Gastroesophageal sphincter (tissue), 4 donors: ENCODE results near the gene PRAMEF12. TPM values are rescaled to one million over a fixed set of nuclear protein-coding genes. Genes with fewer than 3 reads are reported as not detected.

Experiments used
- ATAC-seq: fragments of 150-250 bp; one replicate; pipeline ENCODE4 v1.9.1; 2016; ENCODE audit warnings: mild to moderate bottlenecking, moderate library complexity
- H3K27ac ChIP-seq, 4 donors: fragments of 200-600 bp; sonication (generic) in 3 of 4; 1 replicate in 3 of 4; 2 replicates in 1 of 4; pipeline ENCODE4 v1.5.1; 2016 to 2019
- H3K27me3 ChIP-seq: fragments of 200-600 bp; sonication (generic); one replicate; pipeline ENCODE4 v1.5.1; 2019
- H3K36me3 ChIP-seq, 2 donors: fragments of 200-600 bp; sonication (generic); one replicate each; pipeline ENCODE4 v1.5.1; 2019; ENCODE audit warnings: control low read depth in 1 of 2
- H3K4me1 ChIP-seq, 3 donors: fragments of 200-600 bp; sonication (generic); 1 replicate in 2 of 3; 2 replicates in 1 of 3; pipeline ENCODE4 v1.5.1; 2016 to 2019; ENCODE audit warnings: control low read depth in 2 of 3
- H3K4me3 ChIP-seq, 2 donors: fragments of 200-600 bp; sonication (generic); one replicate each; pipeline ENCODE4 v1.5.1; 2019; ENCODE audit warnings: mild to moderate bottlenecking in 1 of 2, moderate library complexity in 1 of 2
- H3K9me3 ChIP-seq, 3 donors: fragments of 200-600 bp; sonication (generic); one replicate each; pipeline ENCODE4 v1.5.1; 2017 to 2019; ENCODE audit warnings: control low read depth in 2 of 3
- EP300 ChIP-seq: sonication (generic); formaldehyde crosslinking; IDR thresholded peaks from one replicate; pipeline ENCODE4 v1.6.1; 2017; ENCODE audit warnings: antibody characterized with exemption, mild to moderate bottlenecking
- POLR2A ChIP-seq, 2 donors: fragments of 450-650 bp; IDR thresholded peaks; one replicate each; pipeline ENCODE4 v1.6.1; 2017; ENCODE audit warnings: antibody characterized with exemption in 2 of 2, mild to moderate bottlenecking in 2 of 2, moderate library complexity in 1 of 2
- POLR2AphosphoS5 ChIP-seq: sonication (generic); formaldehyde crosslinking; IDR thresholded peaks from one replicate; pipeline ENCODE4 v1.6.1; 2017; ENCODE audit warnings: antibody characterized with exemption
- WGBS, 2 donors: methylation state at CpG; one replicate each; pipeline ENCODE4 v1.1.5; 2018; ENCODE audit warnings: low coverage in 1 of 2; 5-methylcytosine and 5-hydroxymethylcytosine counted together
- total RNA-seq, 4 donors: library from RNA; depleted of rRNA; stranded (reverse); fragments of >200 nt; gene quantifications; one replicate each; pipeline ENCODE4 v1.1.0, GENCODE V29; 2016
- TF ChIP-seq, protein P1 (sequence below), 4 experiments: fragments of 200-600 bp in 2 of 4; fragments of 450-650 bp in 2 of 4; sonication (generic) in 1 of 4; IDR thresholded peaks; one replicate each; pipeline ENCODE4 v1.5.1; 2017 to 2019; ENCODE audit warnings: antibody characterized with exemption in 4 of 4, mild to moderate bottlenecking in 2 of 4, moderate library complexity in 2 of 4

PRAMEF12 gene
- total RNA-seq, 4 donors from 2014 or later: not detected

DNA sequence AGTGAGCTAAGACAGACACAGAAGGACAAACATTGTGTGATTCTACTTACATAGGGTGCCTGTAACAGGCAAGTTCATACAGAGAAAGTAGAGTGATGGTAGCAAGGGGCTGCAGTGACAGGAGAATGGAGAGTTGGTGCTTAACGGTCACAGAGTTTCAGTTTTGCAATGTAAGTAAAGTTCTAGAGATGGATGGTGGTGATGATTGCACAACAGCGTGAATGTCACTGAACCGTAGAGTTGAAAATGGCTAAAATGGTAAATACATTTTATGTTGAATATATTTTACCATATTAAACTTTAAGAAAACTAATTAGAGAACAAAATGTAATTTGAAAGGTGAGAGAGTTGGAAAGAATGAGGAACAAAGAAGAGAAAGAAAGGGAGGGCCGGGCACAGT, 18.8 kb upstream of the PRAMEF12 start:
- Histone ChIP-seq H3K4me3 (no peak overlapping the region), H3K27ac (no peak overlapping the region), H3K27me3 (peaks cover 33% of the 10 kb centered on the region), H3K9me3 (peaks cover 0 to 7% (median 0%) of the 10 kb centered on the region in 3 donors), H3K36me3 (no peaks in the 10 kb centered on the region), H3K4me1 (no peaks in the 10 kb centered on the region)
- ATAC-seq: no peak
- 72 to 80% methylated on average over 4 of the region's 4 CpGs for WGBS, 2 donors
- no peak for TF ChIP-seq POLR2A (IDR thresholded peaks at IDR 0.05)
- TF ChIP-seq, protein P1, sequence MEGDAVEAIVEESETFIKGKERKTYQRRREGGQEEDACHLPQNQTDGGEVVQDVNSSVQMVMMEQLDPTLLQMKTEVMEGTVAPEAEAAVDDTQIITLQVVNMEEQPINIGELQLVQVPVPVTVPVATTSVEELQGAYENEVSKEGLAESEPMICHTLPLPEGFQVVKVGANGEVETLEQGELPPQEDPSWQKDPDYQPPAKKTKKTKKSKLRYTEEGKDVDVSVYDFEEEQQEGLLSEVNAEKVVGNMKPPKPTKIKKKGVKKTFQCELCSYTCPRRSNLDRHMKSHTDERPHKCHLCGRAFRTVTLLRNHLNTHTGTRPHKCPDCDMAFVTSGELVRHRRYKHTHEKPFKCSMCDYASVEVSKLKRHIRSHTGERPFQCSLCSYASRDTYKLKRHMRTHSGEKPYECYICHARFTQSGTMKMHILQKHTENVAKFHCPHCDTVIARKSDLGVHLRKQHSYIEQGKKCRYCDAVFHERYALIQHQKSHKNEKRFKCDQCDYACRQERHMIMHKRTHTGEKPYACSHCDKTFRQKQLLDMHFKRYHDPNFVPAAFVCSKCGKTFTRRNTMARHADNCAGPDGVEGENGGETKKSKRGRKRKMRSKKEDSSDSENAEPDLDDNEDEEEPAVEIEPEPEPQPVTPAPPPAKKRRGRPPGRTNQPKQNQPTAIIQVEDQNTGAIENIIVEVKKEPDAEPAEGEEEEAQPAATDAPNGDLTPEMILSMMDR (IDR thresholded peaks at IDR 0.05): no peak
- TF ChIP-seq EP300: no peak
- TF ChIP-seq POLR2AphosphoS5: no peak

DNA sequence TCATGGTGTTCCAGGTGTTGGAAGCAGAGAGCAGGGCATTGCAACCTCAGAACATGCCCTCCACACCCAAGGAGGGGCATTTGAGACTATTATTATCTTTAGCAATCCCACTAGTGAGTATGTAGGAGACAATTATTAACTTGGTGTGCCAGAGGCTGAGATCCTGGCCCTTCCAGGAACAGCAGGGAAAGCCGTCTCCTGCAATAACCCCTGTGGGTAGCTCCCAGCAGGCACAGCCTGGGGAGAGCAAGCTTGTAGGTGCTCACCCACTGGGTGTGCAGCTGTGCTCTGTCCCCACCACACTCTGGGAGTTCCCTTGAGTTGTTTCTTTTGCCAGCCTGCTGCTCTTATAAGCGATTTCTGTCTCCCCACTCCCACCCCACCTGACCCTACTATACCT, 17.3 kb upstream of the PRAMEF12 start:
- Histone ChIP-seq H3K9me3 (no peaks in the 10 kb centered on the region), H3K27ac (no peak overlapping the region), H3K36me3 (no peaks in the 10 kb centered on the region), H3K4me3 (no peak overlapping the region), H3K27me3 (peaks cover 43% of the 10 kb centered on the region), H3K4me1 (no peaks in the 10 kb centered on the region)
- WGBS, 2 donors: 50% methylated on average over 2 of the region's 2 CpGs; no CpG with 5 or more reads in 1 of the 2 donors
- no peak for TF ChIP-seq EP300
- TF ChIP-seq, protein P1 (IDR thresholded peaks at IDR 0.05): no peak
- no peak for ATAC-seq

DNA sequence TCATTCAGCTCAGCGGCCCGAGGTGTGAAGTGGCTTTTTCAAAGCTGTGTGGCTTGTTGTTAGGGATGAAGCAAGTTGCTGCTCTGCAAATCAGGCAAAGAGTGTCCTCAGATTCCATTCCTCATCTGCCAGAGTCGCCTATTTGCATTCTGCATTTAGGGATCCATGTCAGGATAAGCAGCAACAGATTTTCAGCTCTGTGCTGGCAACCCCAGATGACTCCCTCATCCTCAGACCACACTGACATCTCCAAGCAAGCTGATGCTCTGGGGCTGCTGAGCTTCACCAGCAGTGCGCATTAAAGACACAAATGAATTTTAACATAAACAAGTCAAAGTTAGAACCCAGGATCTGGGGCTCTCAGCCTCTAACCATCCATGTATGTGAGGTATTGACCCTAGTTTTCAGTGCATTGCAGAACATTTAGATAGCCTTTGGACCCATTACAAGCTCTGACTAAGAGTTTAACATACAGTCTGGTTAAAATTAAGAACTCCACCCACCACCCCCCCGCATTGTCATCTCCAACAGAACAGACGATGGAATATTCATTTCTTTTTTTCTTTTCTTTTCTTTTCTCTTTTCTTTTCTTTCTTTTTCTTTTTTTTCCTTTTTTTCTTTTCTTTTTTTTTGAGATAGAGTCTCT, 16.6 kb upstream of the PRAMEF12 start:
- TF ChIP-seq, protein P1 (IDR thresholded peaks at IDR 0.05): no peak
- no peak for TF ChIP-seq EP300
- TF ChIP-seq POLR2AphosphoS5: no peak
- no peak for TF ChIP-seq POLR2A (IDR thresholded peaks at IDR 0.05)

DNA sequence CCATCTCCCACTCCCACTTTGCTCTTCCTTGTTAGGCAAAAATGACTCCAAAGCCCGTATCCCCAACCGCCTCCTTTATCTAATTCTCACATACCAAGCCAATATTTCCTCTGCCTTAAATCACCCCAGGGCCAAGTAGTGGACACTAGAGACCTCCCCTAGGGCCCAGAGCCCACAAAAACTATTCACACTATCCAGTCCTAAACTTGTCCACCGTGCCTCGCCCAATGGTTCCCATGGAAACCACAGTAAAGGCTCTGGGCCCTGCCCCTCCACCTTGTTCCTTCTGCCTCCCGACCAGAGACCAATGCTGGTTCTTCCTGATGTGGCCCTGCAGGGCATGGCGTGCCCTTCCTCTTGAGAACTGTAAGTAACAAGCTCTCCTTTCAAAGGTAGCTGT, 15.7 kb upstream of the PRAMEF12 start:
- Histone ChIP-seq H3K4me1 (no peaks in the 10 kb centered on the region), H3K9me3 (no peaks in the 10 kb centered on the region)
- WGBS, 2 donors: 49% methylated on average over 6 of the region's 6 CpGs; no CpG with 5 or more reads in 1 of the 2 donors

More for the DNA sequence above, 16.6 kb upstream of the PRAMEF12 start:
- Histone ChIP-seq H3K4me3 (no peak overlapping the region), H3K36me3 (no peaks in the 10 kb centered on the region), H3K27ac (no peak overlapping the region), H3K4me1 (no peaks in the 10 kb centered on the region), H3K27me3 (peaks cover 43% of the 10 kb centered on the region), H3K9me3 (no peaks in the 10 kb centered on the region)
- 67 to 100% methylated on average over 1 to 3 of the region's 6 CpGs for WGBS, 2 donors
- ATAC-seq: no peak

More for the DNA sequence above, 15.7 kb upstream of the PRAMEF12 start:
- H3K4me3 ChIP-seq: no peak overlapping the region
- H3K27me3 ChIP-seq: peaks cover 43% of the 10 kb centered on the region
- no peak overlapping the region for H3K27ac ChIP-seq
- ATAC-seq: no peak
- H3K36me3 ChIP-seq: no peaks in the 10 kb centered on the region
- TF ChIP-seq POLR2A (IDR thresholded peaks at IDR 0.05) (no peak), POLR2AphosphoS5 (no peak), EP300 (no peak)
- TF ChIP-seq, protein P1 (IDR thresholded peaks at IDR 0.05): no peak
